SU-DHL-6 (cell line): ENCODE data around the gene CDK14.

Experiments
- H2AFZ ChIP-seq: fragments of 200-600 bp; sonication (generic); 2 replicates; pipeline ENCODE4 v1.6.1; 2014; ENCODE audit warnings: low read depth, mild to moderate bottlenecking, moderate library complexity, mixed read lengths, antibody characterized with exemption, low read length; ENCODE audit not compliant: severe bottlenecking
- H3F3A ChIP-seq: fragments of 200-600 bp; shearing (Covaris generic); 2 replicates; pipeline ENCODE4 v1.6.0; 2016; ENCODE audit warnings: antibody characterized with exemption, mild to moderate bottlenecking; ENCODE audit not compliant: insufficient read depth
- H3K27ac ChIP-seq: fragments of 200-600 bp; sonication (generic); 2 replicates; pipeline ENCODE4 v1.5.1; 2016; ENCODE audit warnings: low read depth, mild to moderate bottlenecking, low read length, moderate library complexity, mixed read lengths
- H3K27me3 ChIP-seq: fragments of 200-600 bp; sonication (generic), shearing (Covaris generic); 2 replicates; pipeline ENCODE4 v1.6.0; 2014; ENCODE audit warnings: mild to moderate bottlenecking, low read length
- H3K36me3 ChIP-seq: fragments of 200-600 bp; sonication (generic); 2 replicates; pipeline ENCODE4 v1.6.1; 2014; ENCODE audit warnings: mild to moderate bottlenecking, low read length, mixed read lengths
- H3K4me2 ChIP-seq: fragments of 300-600, 200-600 bp; shearing (Covaris generic), sonication (generic); 2 replicates; pipeline ENCODE4 v1.6.0; 2014; ENCODE audit warnings: low read length, low read depth, mild to moderate bottlenecking; ENCODE audit not compliant: poor library complexity, severe bottlenecking
- H3K4me3 ChIP-seq: fragments of 200-600 bp; sonication (generic); 2 replicates; pipeline ENCODE4 v1.5.1; 2014; ENCODE audit warnings: antibody characterized with exemption, low read length, mild to moderate bottlenecking, mixed read lengths; ENCODE audit not compliant: insufficient read depth, poor library complexity, severe bottlenecking
- H3K79me2 ChIP-seq: fragments of 200-600 bp; sonication (generic); 2 replicates; pipeline ENCODE4 v1.6.1; 2014; ENCODE audit warnings: mild to moderate bottlenecking, low read length, moderate library complexity; ENCODE audit not compliant: insufficient read depth
- H3K9ac ChIP-seq: fragments of 200-600 bp; sonication (generic); 2 replicates; pipeline ENCODE4 v1.7.0; 2014; ENCODE audit warnings: mild to moderate bottlenecking, low read length
- H3K9me2 ChIP-seq: fragments of 200-600 bp; sonication (generic); replicated peaks from 2 replicates; pipeline ENCODE4 v1.6.1; 2014; ENCODE audit warnings: low read length; ENCODE audit not compliant: insufficient read depth
- H3K9me3 ChIP-seq: fragments of 200-600 bp; sonication (generic); 2 replicates; pipeline ENCODE4 v1.6.1; 2014; ENCODE audit warnings: low read length, mixed read lengths; ENCODE audit not compliant: insufficient read depth
- H4K20me1 ChIP-seq: fragments of 200-600 bp; sonication (generic); 2 replicates; pipeline ENCODE4 v1.6.1; 2014; ENCODE audit warnings: low read depth, mild to moderate bottlenecking, antibody characterized with exemption, low read length, moderate library complexity, mixed read lengths
- EZH2phosphoT487 ChIP-seq: fragments of 200-600 bp; sonication (generic), shearing (Covaris generic); conservative IDR thresholded peaks from 2 replicates; pipeline ENCODE4 v1.6.1; 2018; ENCODE audit warnings: mild to moderate bottlenecking, antibody characterized with exemption, low read length, moderate library complexity, mixed read lengths
- TF ChIP-seq, protein P1 (sequence below): fragments of 200-600 bp; sonication (generic); IDR thresholded peaks from one replicate; pipeline ENCODE4 v1.5.1; 2017; ENCODE audit warnings: antibody characterized with exemption, mild to moderate bottlenecking, low read length, moderate library complexity; ENCODE audit not compliant: insufficient read depth, poor library complexity, severe bottlenecking

CDK14 gene

DNA sequence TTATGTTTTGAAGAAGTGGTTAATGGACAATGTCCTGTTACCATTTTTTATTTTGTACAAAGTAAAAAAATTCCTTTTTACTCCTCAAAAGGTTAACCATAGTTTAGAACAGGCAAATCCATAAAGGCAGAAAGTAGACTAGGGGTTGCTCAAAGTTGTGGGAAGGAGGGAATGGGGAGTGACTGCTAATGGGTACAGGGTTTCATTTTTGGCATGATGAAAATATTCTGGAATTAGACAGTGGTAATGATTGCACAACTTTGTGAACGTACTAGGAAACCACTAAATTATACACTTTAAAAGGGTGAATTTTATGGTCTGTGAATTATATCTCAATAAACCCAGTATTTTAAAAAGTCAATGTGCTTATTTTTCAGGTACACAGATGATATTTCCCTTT, 35.4 kb upstream of the CDK14 start:
- Histone ChIP-seq H3K27ac (no peak overlapping the region), H3K9me2 (no peaks in the 10 kb centered on the region), H3K4me2 (no peak overlapping the region), H3K36me3 (no peaks in the 10 kb centered on the region), H3K4me3 (no peak overlapping the region), H3K9ac (no peak overlapping the region), H3K79me2 (no peaks in the 10 kb centered on the region), H2AFZ (no peak overlapping the region), H3K9me3 (no peaks in the 10 kb centered on the region), H3K27me3 (peaks cover 7% of the 10 kb centered on the region; the same call in 1 of the 2 replicates), H3F3A (no peaks in the 10 kb centered on the region), H4K20me1 (no peaks in the 10 kb centered on the region)
- TF ChIP-seq, protein P1, sequence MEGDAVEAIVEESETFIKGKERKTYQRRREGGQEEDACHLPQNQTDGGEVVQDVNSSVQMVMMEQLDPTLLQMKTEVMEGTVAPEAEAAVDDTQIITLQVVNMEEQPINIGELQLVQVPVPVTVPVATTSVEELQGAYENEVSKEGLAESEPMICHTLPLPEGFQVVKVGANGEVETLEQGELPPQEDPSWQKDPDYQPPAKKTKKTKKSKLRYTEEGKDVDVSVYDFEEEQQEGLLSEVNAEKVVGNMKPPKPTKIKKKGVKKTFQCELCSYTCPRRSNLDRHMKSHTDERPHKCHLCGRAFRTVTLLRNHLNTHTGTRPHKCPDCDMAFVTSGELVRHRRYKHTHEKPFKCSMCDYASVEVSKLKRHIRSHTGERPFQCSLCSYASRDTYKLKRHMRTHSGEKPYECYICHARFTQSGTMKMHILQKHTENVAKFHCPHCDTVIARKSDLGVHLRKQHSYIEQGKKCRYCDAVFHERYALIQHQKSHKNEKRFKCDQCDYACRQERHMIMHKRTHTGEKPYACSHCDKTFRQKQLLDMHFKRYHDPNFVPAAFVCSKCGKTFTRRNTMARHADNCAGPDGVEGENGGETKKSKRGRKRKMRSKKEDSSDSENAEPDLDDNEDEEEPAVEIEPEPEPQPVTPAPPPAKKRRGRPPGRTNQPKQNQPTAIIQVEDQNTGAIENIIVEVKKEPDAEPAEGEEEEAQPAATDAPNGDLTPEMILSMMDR, result no peak
- no peak for TF ChIP-seq EZH2phosphoT487

- H3K9me2 ChIP-seq, result no peaks in the 10 kb centered on the region
- H3K4me2 ChIP-seq, result no peak overlapping the region
- H3K36me3 ChIP-seq, result no peaks in the 10 kb centered on the region
- TF ChIP-seq, protein P1, result no peak
- TF ChIP-seq EZH2phosphoT487, result no peak
- no peak overlapping the region for H2AFZ ChIP-seq
- H3K27me3 ChIP-seq, result peaks cover 4% of the 10 kb centered on the region; the same call in 1 of the 2 replicates
- H3K9ac ChIP-seq, result no peak overlapping the region
- no peaks in the 10 kb centered on the region for H3K79me2 ChIP-seq
- no peak overlapping the region for H3K27ac ChIP-seq
- H3K9me3 ChIP-seq, result no peaks in the 10 kb centered on the region
- H3K4me3 ChIP-seq, result no peak overlapping the region
- no peaks in the 10 kb centered on the region for H4K20me1 ChIP-seq
- no peaks in the 10 kb centered on the region for H3F3A ChIP-seq
Observed at GRCh38 chr7:90563286-90563685, 32.8 kb upstream of the CDK14 start.

- H3K4me2 ChIP-seq, result no peak overlapping the region
- H3K9me3 ChIP-seq, result no peaks in the 10 kb centered on the region
- H3K27ac ChIP-seq, result no peak overlapping the region
- H3K79me2 ChIP-seq, result no peaks in the 10 kb centered on the region
- TF ChIP-seq, protein P1, result no peak
- TF ChIP-seq EZH2phosphoT487, result no peak
- no peak overlapping the region for H2AFZ ChIP-seq
- no peak overlapping the region for H3K4me3 ChIP-seq
- no peaks in the 10 kb centered on the region for H3F3A ChIP-seq
- no peaks in the 10 kb centered on the region for H3K36me3 ChIP-seq
- H3K27me3 ChIP-seq, result peaks cover 4% of the 10 kb centered on the region; the same call in 1 of the 2 replicates
- H3K9me2 ChIP-seq, result no peaks in the 10 kb centered on the region
- no peaks in the 10 kb centered on the region for H4K20me1 ChIP-seq
- no peak overlapping the region for H3K9ac ChIP-seq
Observed at GRCh38 chr7:90564455-90564854, 31.7 kb upstream of the CDK14 start.
